Muscle layer of colon (tissue), 2 donors: ENCODE data around the gene PRLR.
"Not testable (repeated sequence)": the region's sequence is repeated elsewhere in the genome, so short reads cannot be mapped to it uniquely, and the experiment has no call there.

Source experiments
- H3K27ac ChIP-seq: one replicate; pipeline ENCODE4 v1.7.0; 2013; ENCODE audit warnings: low read depth, mild to moderate bottlenecking, low read length, moderate library complexity
- H3K27me3 ChIP-seq, 2 donors: one replicate each; pipeline ENCODE4 v1.7.0; 2013; ENCODE audit warnings: low read length in 2 of 2, mild to moderate bottlenecking in 2 of 2; ENCODE audit not compliant: insufficient read depth in 2 of 2, control insufficient read depth in 1 of 2
- H3K36me3 ChIP-seq: one replicate; pipeline ENCODE4 v1.7.0; 2013; ENCODE audit warnings: mild to moderate bottlenecking, low read length; ENCODE audit not compliant: insufficient read depth
- H3K4me1 ChIP-seq: one replicate; pipeline ENCODE4 v1.7.0; 2013; ENCODE audit warnings: mild to moderate bottlenecking, low read length; ENCODE audit not compliant: insufficient read depth
- H3K4me3 ChIP-seq, 2 donors: one replicate each; pipeline ENCODE4 v1.7.0; 2013; ENCODE audit warnings: low read length in 2 of 2, low read depth in 1 of 2, mild to moderate bottlenecking in 1 of 2, moderate library complexity in 1 of 2
- H3K9ac ChIP-seq: one replicate; pipeline ENCODE4 v1.7.0; 2013; ENCODE audit warnings: low read length
- H3K9me3 ChIP-seq: one replicate; pipeline ENCODE4 v1.7.0; 2013; ENCODE audit warnings: mild to moderate bottlenecking, low read length
- donor health status: abdominal sarcoma.
- donor health status: Adenocarcinoma of cecum.

The PRLR gene

DNA sequence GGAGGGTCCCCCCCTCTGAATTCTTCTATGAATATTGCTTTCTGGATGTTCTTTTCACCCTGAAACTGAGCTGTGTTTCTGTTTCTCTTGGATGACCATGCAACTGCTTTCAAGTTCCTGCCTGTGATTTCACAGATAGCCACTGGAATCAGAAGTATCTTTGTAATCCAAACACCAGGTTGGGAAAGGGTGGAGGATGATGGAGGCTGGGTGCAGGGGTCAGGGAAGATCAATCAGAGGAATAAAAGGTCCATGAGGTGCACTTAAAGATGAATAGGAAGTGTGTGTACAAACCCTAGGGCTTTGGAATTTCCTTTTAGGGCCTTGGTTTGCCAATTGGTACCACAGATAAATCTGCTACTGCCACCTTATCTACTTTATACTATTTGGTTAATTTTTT lies 114.4 kb downstream of the PRLR start:
- no peaks in the 10 kb centered on the region for H3K36me3 ChIP-seq
- no peak overlapping the region for H3K9ac ChIP-seq
- H3K4me3 ChIP-seq, result no peak overlapping the region
- no peaks in the 10 kb centered on the region for H3K4me1 ChIP-seq
- no peaks in the 10 kb centered on the region for H3K9me3 ChIP-seq
- no peaks in the 10 kb centered on the region for H3K27me3 ChIP-seq
- H3K27ac ChIP-seq, result no peak overlapping the region

DNA sequence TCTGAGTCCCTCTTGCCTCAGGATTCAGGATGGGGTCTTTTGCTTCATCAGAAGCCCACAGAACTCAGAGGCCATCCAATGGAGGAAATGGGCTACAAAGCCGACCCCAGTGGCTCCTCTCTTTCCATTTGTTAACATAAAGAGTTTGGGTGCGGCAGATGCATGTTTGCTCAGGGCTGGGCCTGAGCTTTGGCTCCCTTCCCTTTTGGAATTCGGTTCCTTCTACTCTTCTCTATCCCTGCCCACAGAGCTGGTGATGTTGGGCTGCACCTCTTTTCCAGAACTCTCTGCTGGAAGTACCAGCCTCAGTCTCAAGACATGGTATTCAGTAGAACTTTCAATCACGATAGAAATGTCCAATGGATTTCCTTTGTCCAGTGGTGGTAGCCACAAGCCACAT lies 115.6 kb downstream of the PRLR start:
- Histone ChIP-seq H3K4me3 (no peak overlapping the region), H3K27ac (no peak overlapping the region), H3K9ac (no peak overlapping the region), H3K4me1 (no peaks in the 10 kb centered on the region), H3K27me3 (no peaks in the 10 kb centered on the region), H3K9me3 (no peaks in the 10 kb centered on the region), H3K36me3 (no peaks in the 10 kb centered on the region)

DNA sequence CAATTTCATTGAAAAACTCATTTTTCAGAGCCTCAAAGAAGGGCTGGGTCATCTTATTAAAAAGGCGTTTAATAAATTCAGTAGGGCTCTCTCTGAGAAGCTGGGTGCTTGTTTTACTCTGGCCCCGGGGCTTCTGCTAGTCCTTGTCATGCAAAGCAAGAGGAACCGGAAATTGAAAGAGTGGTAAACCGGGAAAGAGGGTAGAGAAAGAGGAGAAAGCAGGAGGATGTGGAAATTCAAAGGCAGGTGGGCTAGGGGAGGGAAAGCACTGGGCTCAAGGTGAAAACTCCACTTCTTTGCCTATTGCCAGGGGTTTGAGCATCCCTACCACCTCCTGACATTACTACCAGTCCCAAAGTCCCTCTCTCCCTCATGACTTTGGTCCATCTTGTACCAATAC lies 118.0 kb downstream of the PRLR start:
- no peak overlapping the region for H3K27ac ChIP-seq
- no peak overlapping the region for H3K4me3 ChIP-seq
- H3K9ac ChIP-seq, result no peak overlapping the region
- no peaks in the 10 kb centered on the region for H3K4me1 ChIP-seq
- no peaks in the 10 kb centered on the region for H3K36me3 ChIP-seq
- H3K27me3 ChIP-seq, result no peaks in the 10 kb centered on the region
- no peaks in the 10 kb centered on the region for H3K9me3 ChIP-seq

DNA sequence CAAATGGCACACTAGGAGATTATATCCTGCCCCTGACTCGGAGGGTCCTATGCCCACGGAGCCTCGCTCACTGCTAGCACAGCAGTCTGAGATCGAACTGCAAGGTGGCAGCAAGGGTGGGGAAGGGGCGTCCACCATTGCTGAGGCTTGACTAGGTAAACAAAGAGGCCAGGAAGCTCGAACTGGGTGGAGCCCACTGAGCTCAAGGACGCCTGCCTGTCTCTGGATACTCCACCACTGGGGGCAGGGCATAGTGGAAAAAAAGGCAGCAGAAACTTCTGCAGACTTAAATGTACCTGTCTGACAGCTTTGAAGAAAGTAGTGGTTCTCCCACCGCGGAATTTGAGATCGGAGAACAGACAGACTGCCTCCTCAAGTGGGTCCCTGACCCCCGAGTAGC lies 125.7 kb downstream of the PRLR start:
- not testable (repeated sequence) for H3K9ac ChIP-seq, H3K36me3 ChIP-seq, H3K27ac ChIP-seq, H3K4me1 ChIP-seq, H3K9me3 ChIP-seq, H3K27me3 ChIP-seq, H3K4me3 ChIP-seq

DNA sequence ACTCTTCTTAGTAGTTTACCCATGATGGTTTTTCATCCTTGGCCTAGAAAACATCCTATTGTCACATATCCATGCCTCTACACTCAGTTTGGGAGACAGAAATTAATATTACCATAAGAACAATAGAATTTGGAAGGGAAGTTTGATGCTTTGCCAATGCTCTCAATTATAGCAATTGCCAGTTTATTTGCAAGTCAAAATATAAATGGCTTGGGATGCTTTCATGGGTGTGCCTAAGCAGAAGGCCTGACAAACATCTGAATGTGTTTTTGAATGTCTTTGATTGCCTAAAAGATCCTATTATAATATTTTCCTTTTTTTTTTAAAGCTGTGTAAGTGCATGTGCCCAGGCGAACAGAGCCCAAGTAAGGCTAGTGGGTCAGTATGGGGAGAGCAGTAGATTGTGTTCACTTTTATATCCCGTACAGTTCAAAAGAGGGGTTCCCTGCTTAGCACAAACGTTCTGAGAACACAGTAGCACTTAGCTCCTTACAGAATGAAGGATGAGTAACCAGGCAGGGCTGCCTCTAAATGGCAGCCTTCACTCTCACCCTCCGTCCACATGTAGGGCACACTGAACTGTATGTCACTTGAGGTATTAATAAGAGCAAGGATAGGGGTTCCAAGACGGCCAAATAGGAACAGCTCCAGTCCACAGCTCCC lies 126.5 kb downstream of the PRLR start:
- Histone ChIP-seq H3K4me3 (no peak overlapping the region), H3K27ac (no peak overlapping the region), H3K4me1 (no peaks in the 10 kb centered on the region), H3K36me3 (no peaks in the 10 kb centered on the region), H3K9me3 (no peaks in the 10 kb centered on the region), H3K27me3 (no peaks in the 10 kb centered on the region), H3K9ac (no peak overlapping the region)

DNA sequence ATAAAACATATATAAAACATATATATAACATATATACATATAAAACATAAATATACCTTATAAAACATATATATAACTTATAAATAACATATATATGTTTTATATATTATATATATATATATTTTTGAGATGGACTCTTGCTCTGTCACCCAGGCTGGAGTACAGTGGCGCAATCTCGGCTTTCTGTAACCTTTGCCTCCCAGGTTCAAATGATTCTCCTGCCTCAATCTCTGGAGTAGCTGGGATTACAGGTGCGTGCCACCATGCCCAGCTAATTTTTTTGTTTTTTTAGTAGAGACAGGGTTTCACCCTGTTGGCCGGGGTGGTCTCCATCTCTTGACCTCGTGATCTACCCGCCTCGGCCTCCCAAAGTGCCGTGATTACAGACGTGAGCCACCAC lies 128.6 kb downstream of the PRLR start:
- not testable (repeated sequence) for H3K9me3 ChIP-seq, H3K27ac ChIP-seq, H3K27me3 ChIP-seq, H3K36me3 ChIP-seq, H3K9ac ChIP-seq, H3K4me1 ChIP-seq, H3K4me3 ChIP-seq

DNA sequence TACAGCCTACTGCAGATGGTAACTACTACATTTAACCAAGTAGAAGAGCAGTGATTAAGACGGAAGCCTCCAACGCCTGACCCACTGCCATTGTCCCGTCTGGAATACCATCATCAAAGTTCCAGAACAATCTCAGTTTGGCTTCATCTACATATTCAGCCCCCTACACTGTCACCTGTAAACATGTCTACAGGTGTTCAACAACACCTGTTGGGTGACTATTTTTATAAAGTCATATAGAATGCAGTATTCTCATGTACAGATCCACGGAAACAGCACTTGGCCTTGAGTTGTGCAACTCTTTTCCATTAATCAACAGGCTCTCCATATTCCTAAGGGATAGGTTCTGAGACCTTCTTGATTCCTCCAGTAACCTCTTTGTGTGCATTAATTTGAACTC lies 129.3 kb downstream of the PRLR start:
- Histone ChIP-seq H3K4me1 (no peaks in the 10 kb centered on the region), H3K9ac (no peak overlapping the region), H3K36me3 (no peaks in the 10 kb centered on the region), H3K9me3 (no peaks in the 10 kb centered on the region), H3K4me3 (no peak overlapping the region), H3K27me3 (no peaks in the 10 kb centered on the region), H3K27ac (no peak overlapping the region)

DNA sequence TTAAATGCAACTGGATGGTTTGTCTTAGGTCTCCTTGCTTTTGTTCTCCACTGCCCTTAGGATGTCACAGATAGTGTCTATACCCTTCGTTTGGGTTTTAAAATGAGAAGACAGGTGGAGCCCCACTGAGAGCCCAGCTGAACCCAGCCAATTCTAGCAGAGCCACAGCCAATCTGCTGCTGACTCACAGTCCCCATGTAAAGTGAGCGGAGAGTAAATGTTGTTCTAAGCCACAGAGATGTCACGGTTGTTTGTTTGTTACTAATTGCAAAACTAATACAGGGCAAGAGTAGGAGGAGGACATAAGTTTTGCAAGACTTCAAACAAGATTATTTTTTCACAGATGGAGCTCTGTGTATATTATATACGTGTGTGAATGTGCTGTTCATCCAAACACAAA lies 132.1 kb downstream of the PRLR start:
- Histone ChIP-seq H3K9me3 (no peaks in the 10 kb centered on the region), H3K36me3 (no peaks in the 10 kb centered on the region), H3K27ac (no peak overlapping the region), H3K9ac (no peak overlapping the region), H3K4me1 (no peaks in the 10 kb centered on the region), H3K27me3 (no peaks in the 10 kb centered on the region), H3K4me3 (no peak overlapping the region)

DNA sequence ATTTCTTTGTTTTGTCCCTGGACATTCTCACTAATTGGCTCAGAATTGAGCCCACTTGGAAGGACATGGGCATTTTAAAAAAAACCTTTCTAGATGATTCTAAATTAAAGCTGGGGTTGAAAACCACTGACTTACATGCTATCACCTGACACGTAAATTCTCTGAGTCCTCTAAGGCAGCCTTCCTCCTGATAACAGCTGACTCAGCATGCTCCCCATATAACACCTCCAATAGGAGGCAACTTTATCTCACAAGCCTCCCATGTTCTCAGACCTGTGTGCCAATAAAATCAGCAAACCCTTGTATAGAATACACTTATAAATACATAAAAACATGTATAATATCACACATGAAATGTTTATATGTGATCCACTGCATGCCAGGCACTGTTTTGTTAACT lies 133.4 kb downstream of the PRLR start:
- no peak overlapping the region for H3K4me3 ChIP-seq
- H3K27me3 ChIP-seq, result no peaks in the 10 kb centered on the region
- no peak overlapping the region for H3K9ac ChIP-seq
- H3K4me1 ChIP-seq, result no peaks in the 10 kb centered on the region
- no peak overlapping the region for H3K27ac ChIP-seq
- no peaks in the 10 kb centered on the region for H3K36me3 ChIP-seq
- H3K9me3 ChIP-seq, result no peaks in the 10 kb centered on the region

DNA sequence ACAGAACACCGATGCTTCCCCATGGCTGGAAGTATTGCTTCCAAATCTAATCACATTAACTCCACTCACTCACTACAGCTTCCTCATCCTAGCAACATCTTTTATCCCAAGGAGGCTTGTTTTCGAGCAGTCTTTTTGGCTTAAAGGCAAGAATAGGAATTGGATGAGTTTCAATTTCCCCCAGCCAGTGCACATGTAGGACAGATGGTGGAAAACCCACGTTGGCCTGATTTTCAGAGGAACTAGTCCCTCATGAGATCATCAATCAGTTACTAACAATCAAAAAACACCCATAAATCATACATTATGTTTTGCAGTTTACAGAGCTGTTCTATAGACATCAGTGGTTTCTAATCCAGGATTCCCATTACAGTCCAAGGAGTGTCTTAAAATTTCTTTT lies 134.1 kb downstream of the PRLR start:
- no peaks in the 10 kb centered on the region for H3K36me3 ChIP-seq
- no peak overlapping the region for H3K27ac ChIP-seq
- H3K27me3 ChIP-seq, result no peaks in the 10 kb centered on the region
- no peaks in the 10 kb centered on the region for H3K4me1 ChIP-seq
- no peak overlapping the region for H3K4me3 ChIP-seq
- no peaks in the 10 kb centered on the region for H3K9me3 ChIP-seq
- H3K9ac ChIP-seq, result no peak overlapping the region

DNA sequence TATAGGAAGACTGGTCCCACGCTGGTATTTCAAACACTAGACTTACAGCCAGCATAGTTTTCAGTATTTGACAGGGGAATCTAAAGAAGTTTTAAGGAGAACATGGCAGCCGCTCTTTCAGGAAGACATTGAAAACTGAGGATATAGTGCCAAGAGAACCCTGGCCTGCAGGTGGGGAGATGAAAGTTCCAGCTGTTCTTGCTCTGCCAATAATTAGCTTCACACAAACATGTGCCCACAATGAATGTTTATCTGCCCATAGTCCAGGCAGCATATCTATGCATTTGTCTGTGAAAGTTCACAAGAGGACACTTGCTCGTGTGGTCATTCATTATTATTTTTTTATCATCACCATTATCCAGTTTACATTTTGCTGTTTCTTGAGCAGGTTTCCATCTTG lies 134.9 kb downstream of the PRLR start:
- Histone ChIP-seq H3K4me1 (no peaks in the 10 kb centered on the region), H3K9me3 (no peaks in the 10 kb centered on the region), H3K27me3 (no peaks in the 10 kb centered on the region), H3K27ac (no peak overlapping the region), H3K9ac (no peak overlapping the region), H3K36me3 (no peaks in the 10 kb centered on the region), H3K4me3 (no peak overlapping the region)

DNA sequence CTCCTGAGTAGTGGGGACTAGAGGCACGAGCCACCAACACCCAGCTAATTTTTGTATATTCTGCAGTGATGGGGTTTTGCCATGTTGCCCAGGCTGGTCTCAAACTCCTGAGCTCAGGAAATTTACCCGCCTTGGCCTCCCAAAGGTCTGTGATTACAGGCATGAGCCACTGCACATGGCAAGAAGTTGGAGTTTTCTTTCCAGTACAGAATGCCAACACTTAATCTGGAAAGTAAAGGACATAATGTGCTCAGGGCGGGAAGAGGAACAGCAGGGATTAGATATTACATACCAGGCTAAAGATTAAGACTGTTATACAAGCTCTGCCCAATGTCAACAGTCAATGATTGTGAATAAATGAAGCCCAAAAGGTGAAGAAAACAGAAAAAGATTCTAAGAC lies 135.3 kb downstream of the PRLR start:
- no peak overlapping the region for H3K27ac ChIP-seq
- no peak overlapping the region for H3K9ac ChIP-seq
- H3K4me1 ChIP-seq, result no peaks in the 10 kb centered on the region
- no peak overlapping the region for H3K4me3 ChIP-seq
- no peaks in the 10 kb centered on the region for H3K36me3 ChIP-seq
- H3K27me3 ChIP-seq, result no peaks in the 10 kb centered on the region
- H3K9me3 ChIP-seq, result no peaks in the 10 kb centered on the region
